Measurements from ENCODE around the gene GTF3C5.

DNA sequence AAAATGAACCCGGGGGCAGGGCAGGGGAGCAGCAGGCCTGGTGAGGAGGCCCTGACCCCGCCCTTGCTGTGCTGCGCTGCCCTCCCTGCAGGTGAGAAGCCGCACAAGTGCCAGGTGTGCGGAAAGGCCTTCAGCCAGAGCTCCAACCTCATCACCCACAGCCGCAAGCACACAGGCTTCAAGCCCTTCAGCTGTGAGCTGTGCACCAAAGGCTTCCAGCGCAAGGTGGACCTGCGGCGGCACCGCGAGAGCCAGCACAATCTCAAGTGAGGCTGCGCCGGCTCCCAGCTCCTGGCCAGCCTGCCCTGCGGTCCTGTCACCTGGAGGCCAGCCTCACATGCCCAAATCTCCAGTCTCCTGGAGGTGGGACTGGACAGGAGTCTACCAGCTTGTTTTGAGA is 40.0 kb upstream of the GTF3C5 start:
- TF ChIP-seq, protein P1, sequence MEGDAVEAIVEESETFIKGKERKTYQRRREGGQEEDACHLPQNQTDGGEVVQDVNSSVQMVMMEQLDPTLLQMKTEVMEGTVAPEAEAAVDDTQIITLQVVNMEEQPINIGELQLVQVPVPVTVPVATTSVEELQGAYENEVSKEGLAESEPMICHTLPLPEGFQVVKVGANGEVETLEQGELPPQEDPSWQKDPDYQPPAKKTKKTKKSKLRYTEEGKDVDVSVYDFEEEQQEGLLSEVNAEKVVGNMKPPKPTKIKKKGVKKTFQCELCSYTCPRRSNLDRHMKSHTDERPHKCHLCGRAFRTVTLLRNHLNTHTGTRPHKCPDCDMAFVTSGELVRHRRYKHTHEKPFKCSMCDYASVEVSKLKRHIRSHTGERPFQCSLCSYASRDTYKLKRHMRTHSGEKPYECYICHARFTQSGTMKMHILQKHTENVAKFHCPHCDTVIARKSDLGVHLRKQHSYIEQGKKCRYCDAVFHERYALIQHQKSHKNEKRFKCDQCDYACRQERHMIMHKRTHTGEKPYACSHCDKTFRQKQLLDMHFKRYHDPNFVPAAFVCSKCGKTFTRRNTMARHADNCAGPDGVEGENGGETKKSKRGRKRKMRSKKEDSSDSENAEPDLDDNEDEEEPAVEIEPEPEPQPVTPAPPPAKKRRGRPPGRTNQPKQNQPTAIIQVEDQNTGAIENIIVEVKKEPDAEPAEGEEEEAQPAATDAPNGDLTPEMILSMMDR (IDR thresholded peaks at IDR 0.05; ENCODE audit: poor library complexity), result no peak
- TF ChIP-seq EZH2phosphoT487 (IDR thresholded peaks at IDR 0.05; ENCODE audit: low read depth, severe bottlenecking, unreplicated experiment) (no peak), EZH2 (IDR thresholded peaks at IDR 0.05; ENCODE audit: borderline replicate concordance) (no peak)

Measured in hepatocyte (in vitro differentiated cells).